Measurements from ENCODE around the gene RALA. TPM values are rescaled to one million over a fixed set of nuclear protein-coding genes. Genes with fewer than 3 reads are reported as not detected.

The RALA gene
- total RNA-seq, 4 donors from 2014 or later: 9.2 to 11.6 (median 10.7) TPM

DNA sequence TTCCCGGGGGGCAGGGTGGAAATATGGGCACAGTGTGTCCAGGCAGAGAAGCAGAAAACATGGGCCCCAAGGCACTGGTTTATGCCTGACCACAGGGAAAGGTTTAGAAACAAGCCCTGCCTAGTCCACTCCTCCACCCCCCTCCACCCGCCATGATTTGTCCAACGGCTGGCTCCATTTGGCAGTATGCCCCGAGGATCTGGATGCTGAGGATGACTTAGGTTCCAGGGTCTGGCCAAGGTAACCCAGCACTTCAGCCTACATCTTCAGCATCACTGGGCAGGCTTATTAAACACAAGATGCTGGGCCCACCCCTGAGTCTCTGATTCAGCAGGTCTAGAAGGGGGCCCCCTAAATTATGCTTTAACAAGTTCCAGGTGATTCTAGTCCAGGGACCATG lies 121.9 kb downstream of the RALA start:
- intact Hi-C loops (cut with DNase I; ENCODE audit: low total_unique reads) (no loop called here), in situ Hi-C loops (cut with MboI; ENCODE audit: low sequenced_read_pairs in 4 of 4) (loop anchor here (5.0 kb wide), 1 partner anchor 163 kb away; no protein-coding TSS in a partner anchor)
- DNase-seq: no peak
- ATAC-seq: no peak
- H3K4me1 ChIP-seq: no peaks in the 10 kb centered on the region
- H3K9me3 ChIP-seq: no peaks in the 10 kb centered on the region
- no peak overlapping the region for H3K4me3 ChIP-seq
- H3K27ac ChIP-seq: no peak overlapping the region
- no peaks in the 10 kb centered on the region for H3K36me3 ChIP-seq
- H3K27me3 ChIP-seq: no peaks in the 10 kb centered on the region
- no peak for TF ChIP-seq POLR2A (IDR thresholded peaks at IDR 0.05)
- no peak for TF ChIP-seq CTCF (IDR thresholded peaks at IDR 0.05 in 4 of 5, conservative IDR thresholded peaks at IDR 0.05 in 1 of 5)

GRCh38 chr7:39746103-39746819 lies 122.9 kb downstream of the RALA start:
- in situ Hi-C loops (cut with MboI; ENCODE audit: low sequenced_read_pairs in 4 of 4) (loop anchor here (5.0 kb wide), 1 partner anchor 164 kb away; no protein-coding TSS in a partner anchor), intact Hi-C loops (cut with DNase I; ENCODE audit: low total_unique reads) (loop anchor here (1.0 kb wide), 1 partner anchor 166 kb away; no protein-coding TSS in a partner anchor)
- Histone ChIP-seq H3K4me1 (no peaks in the 10 kb centered on the region), H3K27ac (no peak overlapping the region), H3K4me3 (no peak overlapping the region), H3K9me3 (no peaks in the 10 kb centered on the region), H3K27me3 (no peaks in the 10 kb centered on the region), H3K36me3 (no peaks in the 10 kb centered on the region)
- ATAC-seq (peak; percentile 74 to 93), DNase-seq (peak; percentile 46 to 63)
- TF ChIP-seq POLR2A (IDR thresholded peaks at IDR 0.05) (no peak), CTCF (IDR thresholded peaks at IDR 0.05 in 4 of 5, conservative IDR thresholded peaks at IDR 0.05 in 1 of 5) (peak; percentile 58 to 80 (median 67))

GRCh38 chr7:39749177-39749576 lies 125.8 kb downstream of the RALA start:
- ATAC-seq (no peak), DNase-seq (no peak)
- Histone ChIP-seq H3K27me3 (no peaks in the 10 kb centered on the region), H3K4me1 (no peaks in the 10 kb centered on the region), H3K4me3 (no peak overlapping the region), H3K36me3 (no peaks in the 10 kb centered on the region), H3K9me3 (no peaks in the 10 kb centered on the region), H3K27ac (no peak overlapping the region)
- no peak for TF ChIP-seq POLR2A (IDR thresholded peaks at IDR 0.05)
- no peak for TF ChIP-seq CTCF (IDR thresholded peaks at IDR 0.05 in 4 of 5, conservative IDR thresholded peaks at IDR 0.05 in 1 of 5)
- in situ Hi-C loops (cut with MboI; ENCODE audit: low sequenced_read_pairs in 4 of 4) (loop anchor here (5.0 kb wide), 1 partner anchor 167 kb away; no protein-coding TSS in a partner anchor), intact Hi-C loops (cut with DNase I; ENCODE audit: low total_unique reads) (no loop called here)

- Histone ChIP-seq H3K27ac (no peak overlapping the region), H3K27me3 (no peaks in the 10 kb centered on the region), H3K4me3 (no peak overlapping the region), H3K36me3 (no peaks in the 10 kb centered on the region), H3K9me3 (no peaks in the 10 kb centered on the region), H3K4me1 (no peaks in the 10 kb centered on the region)
- TF ChIP-seq POLR2A (IDR thresholded peaks at IDR 0.05): no peak
- no peak for TF ChIP-seq CTCF (IDR thresholded peaks at IDR 0.05 in 4 of 5, conservative IDR thresholded peaks at IDR 0.05 in 1 of 5)
- in situ Hi-C loops (cut with MboI; ENCODE audit: low sequenced_read_pairs in 4 of 4) (loop anchor here (5.0 kb wide), 1 partner anchor 167 kb away; no protein-coding TSS in a partner anchor), intact Hi-C loops (cut with DNase I; ENCODE audit: low total_unique reads) (no loop called here)
- no peak for DNase-seq
- no peak for ATAC-seq
Measured at GRCh38 chr7:39749717-39750116, 126.3 kb downstream of the RALA start.
